HEK293 (cell line): ENCODE measurements around the gene ERI3.

ENCODE experiments used
- CTCF ChIA-PET: fragments of 350-600 bp; formaldehyde crosslinking; extraction: SDS; loops from one replicate; lab custom pipeline; 2021; ENCODE audit warnings: antibody characterized with exemption; lab: Yijun Ruan, JAX
- POLR2A ChIA-PET: fragments of 300-600 bp; formaldehyde crosslinking; extraction: SDS; loops from one replicate; lab custom pipeline; 2020; ENCODE audit warnings: antibody characterized with exemption, inconsistent platforms; lab: Yijun Ruan, JAX
- H3K27ac ChIP-seq: fragments of 200-500 bp; sonication (Bioruptor generic); 2 replicates; pipeline ENCODE4 v1.5.1; 2014; ENCODE audit warnings: low read depth, low read length, control low read depth, inconsistent platforms; ENCODE audit errors: extremely low read depth
- H3K36me3 ChIP-seq, 2 experiments: fragments of 200-500 bp in 1 of 2; sonication (Bioruptor generic) in 1 of 2; 1 replicate in 1 of 2; 2 replicates in 1 of 2; pipeline ENCODE4 v1.5.1; 2014 to 2017; ENCODE audit warnings: inconsistent platforms in 2 of 2, low read length in 2 of 2; ENCODE audit not compliant: control insufficient read depth in 2 of 2, insufficient read depth in 1 of 2
- H3K4me1 ChIP-seq: fragments of 200-500 bp; sonication (Bioruptor generic); 2 replicates; pipeline ENCODE4 v1.5.1; 2014; ENCODE audit warnings: mild to moderate bottlenecking, low read length, inconsistent platforms; ENCODE audit not compliant: control insufficient read depth, insufficient read depth
- H3K4me3 ChIP-seq: 2 replicates; pipeline ENCODE4 v1.5.1; 2011; ENCODE audit warnings: low read depth, mild to moderate bottlenecking, control low read depth, low read length, moderate library complexity
- H3K9me3 ChIP-seq: fragments of 200-500 bp; sonication (Bioruptor generic); 2 replicates; pipeline ENCODE4 v1.5.1; 2014; ENCODE audit warnings: low read depth, low read length, inconsistent platforms; ENCODE audit not compliant: control insufficient read depth, insufficient read depth
- FEZF1 ChIP-seq: fragments of 450-650 bp; formaldehyde crosslinking; IDR thresholded peaks from 2 replicates; pipeline ENCODE4 v1.5.1; 2016; ENCODE audit warnings: missing biosample characterization, missing genetic modification characterization
- KLF8 ChIP-seq: fragments of 450-650 bp; formaldehyde crosslinking; IDR thresholded peaks from 2 replicates; pipeline ENCODE4 v1.5.1; 2016; ENCODE audit warnings: missing biosample characterization, missing genetic modification characterization
- ZNF146 ChIP-seq: fragments of 450-650 bp; formaldehyde crosslinking; IDR thresholded peaks from 2 replicates; pipeline ENCODE4 v1.5.1; 2016; ENCODE audit warnings: missing biosample characterization, missing genetic modification characterization
- ZNF175 ChIP-seq: fragments of 450-650 bp; formaldehyde crosslinking; IDR thresholded peaks from 2 replicates; pipeline ENCODE4 v1.5.1; 2016; ENCODE audit warnings: missing biosample characterization, missing genetic modification characterization
- ZNF19 ChIP-seq: fragments of 450-650 bp; formaldehyde crosslinking; IDR thresholded peaks from 2 replicates; pipeline ENCODE4; 2016; ENCODE audit warnings: missing biosample characterization, missing genetic modification characterization, low read depth
- ZNF221 ChIP-seq: fragments of 450-650 bp; formaldehyde crosslinking; IDR thresholded peaks from 2 replicates; pipeline ENCODE4 v1.5.1; 2017; ENCODE audit warnings: missing biosample characterization, missing genetic modification characterization, borderline replicate concordance
- ZNF37A ChIP-seq: fragments of 450-650 bp; IDR thresholded peaks from 2 replicates; pipeline ENCODE4 v1.5.1; 2018; ENCODE audit warnings: missing biosample characterization, missing genetic modification characterization
- ZNF510 ChIP-seq: fragments of 450-650 bp; formaldehyde crosslinking; IDR thresholded peaks from 2 replicates; pipeline ENCODE4 v1.5.1; 2018; ENCODE audit warnings: mild to moderate bottlenecking, missing genetic modification characterization, missing biosample characterization; ENCODE audit not compliant: insufficient replicate concordance
- ZNF549 ChIP-seq: fragments of 450-650 bp; IDR thresholded peaks from 2 replicates; pipeline ENCODE4 v1.5.1; 2018; ENCODE audit warnings: missing biosample characterization, missing genetic modification characterization, mild to moderate bottlenecking, inconsistent platforms, moderate library complexity
- ZNF555 ChIP-seq: fragments of 450-650 bp; formaldehyde crosslinking; conservative IDR thresholded peaks from 2 replicates; pipeline ENCODE4 v1.5.1; 2017; ENCODE audit warnings: missing biosample characterization, mild to moderate bottlenecking, missing genetic modification characterization, inconsistent platforms
- ZNF626 ChIP-seq: fragments of 450-650 bp; sonication (Bioruptor Pico); formaldehyde crosslinking; IDR thresholded peaks from 2 replicates; pipeline ENCODE4 v1.5.1; 2018; ENCODE audit warnings: missing biosample characterization, missing genetic modification characterization, inconsistent platforms
- ZNF792 ChIP-seq: fragments of 450-650 bp; formaldehyde crosslinking; IDR thresholded peaks from 2 replicates; pipeline ENCODE4 v1.5.1; 2016; ENCODE audit warnings: missing biosample characterization, missing genetic modification characterization
- TF ChIP-seq, protein P1 (sequence below): fragments of 450-650 bp; formaldehyde crosslinking; IDR thresholded peaks from 2 replicates; pipeline ENCODE4 v1.5.1; 2016; ENCODE audit warnings: missing biosample characterization, missing genetic modification characterization
- TF ChIP-seq, protein P2 (sequence below): fragments of 450-650 bp; formaldehyde crosslinking; IDR thresholded peaks from 2 replicates; pipeline ENCODE4 v1.5.1; 2016; ENCODE audit warnings: missing biosample characterization, missing genetic modification characterization
- TF ChIP-seq, protein P3 (sequence below): fragments of 450-650 bp; formaldehyde crosslinking; IDR thresholded peaks from 2 replicates; pipeline ENCODE4 v1.5.1; 2016; ENCODE audit warnings: missing biosample characterization, missing genetic modification characterization
- TF ChIP-seq, protein P4 (sequence below): fragments of 450-650 bp; formaldehyde crosslinking; IDR thresholded peaks from 2 replicates; pipeline ENCODE4 v1.5.1; 2017; ENCODE audit warnings: missing biosample characterization, missing genetic modification characterization
- TF ChIP-seq, protein P5 (sequence below): fragments of 450-650 bp; formaldehyde crosslinking; IDR thresholded peaks from 2 replicates; pipeline ENCODE4 v1.5.1; 2016; ENCODE audit warnings: missing biosample characterization, missing genetic modification characterization
- TF ChIP-seq, protein P6 (sequence below): fragments of 450-650 bp; formaldehyde crosslinking; IDR thresholded peaks from 2 replicates; pipeline ENCODE4 v1.5.1; 2016; ENCODE audit warnings: missing biosample characterization, missing genetic modification characterization

ERI3 gene

DNA sequence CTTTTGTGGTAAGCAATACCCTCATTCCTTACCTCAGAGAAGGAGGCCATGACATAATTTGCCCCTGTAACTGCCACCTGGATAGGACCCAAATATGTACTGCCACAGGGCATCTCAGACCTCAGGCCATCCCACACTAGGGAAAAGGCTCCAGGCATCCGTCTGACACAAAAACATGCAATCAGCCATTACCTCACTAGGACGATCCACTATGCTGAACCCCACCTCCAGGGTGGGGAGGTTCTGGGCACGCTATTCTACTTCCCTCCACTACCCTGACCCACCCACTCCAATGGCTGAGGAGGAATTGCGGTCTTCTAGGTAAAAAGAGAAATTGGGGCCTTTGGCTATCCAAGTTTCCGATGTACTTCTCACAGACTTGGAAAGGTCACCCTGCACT, 53.6 kb downstream of the ERI3 start (continued):
- TF ChIP-seq KLF8 (tag by site-specific recombination) (no peak), ZNF555 (tag by site-specific recombination) (no peak)
- TF ChIP-seq, protein P1, sequence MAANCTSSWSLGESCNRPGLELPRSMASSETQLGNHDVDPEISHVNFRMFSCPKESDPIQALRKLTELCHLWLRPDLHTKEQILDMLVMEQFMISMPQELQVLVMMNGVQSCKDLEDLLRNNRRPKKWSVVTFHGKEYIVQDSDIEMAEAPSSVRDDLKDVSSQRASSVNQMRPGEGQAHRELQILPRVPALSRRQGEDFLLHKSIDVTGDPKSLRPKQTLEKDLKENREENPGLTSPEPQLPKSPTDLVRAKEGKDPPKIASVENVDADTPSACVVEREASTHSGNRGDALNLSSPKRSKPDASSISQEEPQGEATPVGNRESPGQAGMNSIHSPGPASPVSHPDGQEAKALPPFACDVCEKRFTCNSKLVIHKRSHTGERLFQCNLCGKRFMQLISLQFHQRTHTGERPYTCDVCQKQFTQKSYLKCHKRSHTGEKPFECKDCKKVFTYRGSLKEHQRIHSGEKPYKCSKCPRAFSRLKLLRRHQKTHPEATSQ (tag by site-specific recombination), result no peak

DNA sequence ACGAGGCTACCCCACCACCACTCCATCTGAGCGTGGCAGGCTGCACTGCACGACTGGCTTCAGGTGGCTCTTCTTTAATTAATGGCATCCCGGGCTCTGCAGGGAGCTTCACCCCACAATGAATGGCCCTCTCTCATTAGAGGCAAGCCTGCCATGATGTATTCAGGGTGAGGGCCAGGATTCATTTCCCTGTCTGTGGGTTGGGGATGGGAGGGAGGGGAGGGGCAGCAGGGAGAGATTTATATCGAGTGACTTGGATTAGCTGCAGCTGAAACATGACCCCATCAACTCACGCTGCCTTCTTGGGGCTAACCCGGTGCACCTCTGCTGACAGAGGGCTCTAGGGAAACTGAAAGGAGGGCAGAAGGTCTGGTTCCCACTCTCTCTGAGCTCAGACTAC, 54.2 kb downstream of the ERI3 start:
- no peaks in the 10 kb centered on the region for H3K9me3 ChIP-seq
- TF ChIP-seq ZNF221 (tag by site-specific recombination), result no peak
- TF ChIP-seq ZNF549 (tag by site-specific recombination), result no peak
- TF ChIP-seq ZNF510, result no peak
- TF ChIP-seq, protein P2, sequence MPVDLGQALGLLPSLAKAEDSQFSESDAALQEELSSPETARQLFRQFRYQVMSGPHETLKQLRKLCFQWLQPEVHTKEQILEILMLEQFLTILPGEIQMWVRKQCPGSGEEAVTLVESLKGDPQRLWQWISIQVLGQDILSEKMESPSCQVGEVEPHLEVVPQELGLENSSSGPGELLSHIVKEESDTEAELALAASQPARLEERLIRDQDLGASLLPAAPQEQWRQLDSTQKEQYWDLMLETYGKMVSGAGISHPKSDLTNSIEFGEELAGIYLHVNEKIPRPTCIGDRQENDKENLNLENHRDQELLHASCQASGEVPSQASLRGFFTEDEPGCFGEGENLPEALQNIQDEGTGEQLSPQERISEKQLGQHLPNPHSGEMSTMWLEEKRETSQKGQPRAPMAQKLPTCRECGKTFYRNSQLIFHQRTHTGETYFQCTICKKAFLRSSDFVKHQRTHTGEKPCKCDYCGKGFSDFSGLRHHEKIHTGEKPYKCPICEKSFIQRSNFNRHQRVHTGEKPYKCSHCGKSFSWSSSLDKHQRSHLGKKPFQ (tag by site-specific recombination), result no peak
- no peak for TF ChIP-seq ZNF792 (tag by site-specific recombination)
- TF ChIP-seq, protein P3, sequence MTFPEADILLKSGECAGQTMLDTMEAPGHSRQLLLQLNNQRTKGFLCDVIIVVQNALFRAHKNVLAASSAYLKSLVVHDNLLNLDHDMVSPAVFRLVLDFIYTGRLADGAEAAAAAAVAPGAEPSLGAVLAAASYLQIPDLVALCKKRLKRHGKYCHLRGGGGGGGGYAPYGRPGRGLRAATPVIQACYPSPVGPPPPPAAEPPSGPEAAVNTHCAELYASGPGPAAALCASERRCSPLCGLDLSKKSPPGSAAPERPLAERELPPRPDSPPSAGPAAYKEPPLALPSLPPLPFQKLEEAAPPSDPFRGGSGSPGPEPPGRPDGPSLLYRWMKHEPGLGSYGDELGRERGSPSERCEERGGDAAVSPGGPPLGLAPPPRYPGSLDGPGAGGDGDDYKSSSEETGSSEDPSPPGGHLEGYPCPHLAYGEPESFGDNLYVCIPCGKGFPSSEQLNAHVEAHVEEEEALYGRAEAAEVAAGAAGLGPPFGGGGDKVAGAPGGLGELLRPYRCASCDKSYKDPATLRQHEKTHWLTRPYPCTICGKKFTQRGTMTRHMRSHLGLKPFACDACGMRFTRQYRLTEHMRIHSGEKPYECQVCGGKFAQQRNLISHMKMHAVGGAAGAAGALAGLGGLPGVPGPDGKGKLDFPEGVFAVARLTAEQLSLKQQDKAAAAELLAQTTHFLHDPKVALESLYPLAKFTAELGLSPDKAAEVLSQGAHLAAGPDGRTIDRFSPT (tag by site-specific recombination), result no peak
- no peak overlapping the region for H3K27ac ChIP-seq
- H3K36me3 ChIP-seq, result peaks cover 4 to 95% of the 10 kb centered on the region in 2 experiments; a peak in 2 of 3 replicates
- H3K4me1 ChIP-seq, result no peaks in the 10 kb centered on the region
- ChIA-PET POLR2A (no interaction called here), CTCF (interaction anchor here (4.8 kb wide), 1 partner anchor 18 kb away, joined by 19 read pairs; no protein-coding TSS in a partner anchor)
- H3K4me3 ChIP-seq, result no peak overlapping the region

DNA sequence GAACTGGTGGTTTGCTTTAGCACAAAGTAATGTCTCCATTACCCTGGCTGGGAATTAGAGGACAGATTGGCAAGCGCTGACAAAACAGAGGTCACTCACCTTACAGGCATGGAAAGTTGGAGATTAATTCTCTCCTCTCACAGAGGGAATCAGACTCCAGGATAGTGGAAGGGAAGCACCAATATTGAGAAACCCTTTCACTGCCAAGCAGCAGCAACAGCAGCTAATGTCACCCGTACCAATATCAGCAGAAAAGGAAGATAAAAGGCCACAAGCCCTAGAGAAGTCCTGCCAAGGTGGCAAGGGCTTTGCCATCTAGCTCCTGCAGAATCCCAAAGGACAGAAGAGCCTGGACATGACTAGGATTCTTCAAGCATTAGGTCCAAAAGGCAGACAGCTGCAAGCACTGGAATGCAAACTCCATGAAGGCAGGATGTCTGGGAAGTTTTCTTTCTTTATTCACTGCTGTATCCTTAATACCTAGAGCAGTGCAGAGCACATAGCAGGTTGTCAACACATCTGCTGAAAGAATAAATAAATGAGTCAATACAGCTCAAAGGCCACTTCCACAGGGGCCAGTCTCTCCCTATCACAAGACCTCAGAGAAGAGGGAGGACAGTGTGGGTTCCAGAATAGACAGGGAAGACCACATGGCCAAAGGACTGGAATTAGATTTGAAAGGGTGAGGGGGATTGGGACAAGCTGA, 57.2 kb downstream of the ERI3 start:
- ChIA-PET POLR2A (no interaction called here), CTCF (interaction anchor here (0.7 to 4.8 kb wide), 3 partner anchors 18 to 206 kb away, joined by 4 to 19 read pairs (median 6); no protein-coding TSS in a partner anchor)
- H3K4me1 ChIP-seq, result no peaks in the 10 kb centered on the region
- no peaks in the 10 kb centered on the region for H3K9me3 ChIP-seq
- no peak overlapping the region for H3K27ac ChIP-seq
- H3K4me3 ChIP-seq, result no peak overlapping the region
- H3K36me3 ChIP-seq, result peaks cover 4 to 95% of the 10 kb centered on the region in 2 experiments; a peak in 2 of 3 replicates
- TF ChIP-seq, protein P4, sequence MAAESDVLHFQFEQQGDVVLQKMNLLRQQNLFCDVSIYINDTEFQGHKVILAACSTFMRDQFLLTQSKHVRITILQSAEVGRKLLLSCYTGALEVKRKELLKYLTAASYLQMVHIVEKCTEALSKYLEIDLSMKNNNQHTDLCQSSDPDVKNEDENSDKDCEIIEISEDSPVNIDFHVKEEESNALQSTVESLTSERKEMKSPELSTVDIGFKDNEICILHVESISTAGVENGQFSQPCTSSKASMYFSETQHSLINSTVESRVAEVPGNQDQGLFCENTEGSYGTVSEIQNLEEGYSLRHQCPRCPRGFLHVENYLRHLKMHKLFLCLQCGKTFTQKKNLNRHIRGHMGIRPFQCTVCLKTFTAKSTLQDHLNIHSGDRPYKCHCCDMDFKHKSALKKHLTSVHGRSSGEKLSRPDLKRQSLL, result no peak
- TF ChIP-seq FEZF1 (tag by site-specific recombination) (no peak), ZNF146 (tag by site-specific recombination) (no peak), ZNF626 (tag by site-specific recombination) (no peak), ZNF37A (tag by site-specific recombination) (no peak), ZNF175 (tag by site-specific recombination) (no peak), ZNF19 (no peak)
- TF ChIP-seq, protein P5, sequence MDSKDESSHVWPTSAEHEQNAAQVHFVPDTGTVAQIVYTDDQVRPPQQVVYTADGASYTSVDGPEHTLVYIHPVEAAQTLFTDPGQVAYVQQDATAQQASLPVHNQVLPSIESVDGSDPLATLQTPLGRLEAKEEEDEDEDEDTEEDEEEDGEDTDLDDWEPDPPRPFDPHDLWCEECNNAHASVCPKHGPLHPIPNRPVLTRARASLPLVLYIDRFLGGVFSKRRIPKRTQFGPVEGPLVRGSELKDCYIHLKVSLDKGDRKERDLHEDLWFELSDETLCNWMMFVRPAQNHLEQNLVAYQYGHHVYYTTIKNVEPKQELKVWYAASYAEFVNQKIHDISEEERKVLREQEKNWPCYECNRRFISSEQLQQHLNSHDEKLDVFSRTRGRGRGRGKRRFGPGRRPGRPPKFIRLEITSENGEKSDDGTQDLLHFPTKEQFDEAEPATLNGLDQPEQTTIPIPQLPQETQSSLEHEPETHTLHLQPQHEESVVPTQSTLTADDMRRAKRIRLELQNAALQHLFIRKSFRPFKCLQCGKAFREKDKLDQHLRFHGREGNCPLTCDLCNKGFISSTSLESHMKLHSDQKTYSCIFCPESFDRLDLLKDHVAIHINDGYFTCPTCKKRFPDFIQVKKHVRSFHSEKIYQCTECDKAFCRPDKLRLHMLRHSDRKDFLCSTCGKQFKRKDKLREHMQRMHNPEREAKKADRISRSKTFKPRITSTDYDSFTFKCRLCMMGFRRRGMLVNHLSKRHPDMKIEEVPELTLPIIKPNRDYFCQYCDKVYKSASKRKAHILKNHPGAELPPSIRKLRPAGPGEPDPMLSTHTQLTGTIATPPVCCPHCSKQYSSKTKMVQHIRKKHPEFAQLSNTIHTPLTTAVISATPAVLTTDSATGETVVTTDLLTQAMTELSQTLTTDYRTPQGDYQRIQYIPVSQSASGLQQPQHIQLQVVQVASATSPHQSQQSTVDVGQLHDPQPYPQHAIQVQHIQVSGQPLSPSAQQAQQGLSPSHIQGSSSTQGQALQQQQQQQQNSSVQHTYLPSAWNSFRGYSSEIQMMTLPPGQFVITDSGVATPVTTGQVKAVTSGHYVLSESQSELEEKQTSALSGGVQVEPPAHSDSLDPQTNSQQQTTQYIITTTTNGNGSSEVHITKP, result no peak
- TF ChIP-seq, protein P6, sequence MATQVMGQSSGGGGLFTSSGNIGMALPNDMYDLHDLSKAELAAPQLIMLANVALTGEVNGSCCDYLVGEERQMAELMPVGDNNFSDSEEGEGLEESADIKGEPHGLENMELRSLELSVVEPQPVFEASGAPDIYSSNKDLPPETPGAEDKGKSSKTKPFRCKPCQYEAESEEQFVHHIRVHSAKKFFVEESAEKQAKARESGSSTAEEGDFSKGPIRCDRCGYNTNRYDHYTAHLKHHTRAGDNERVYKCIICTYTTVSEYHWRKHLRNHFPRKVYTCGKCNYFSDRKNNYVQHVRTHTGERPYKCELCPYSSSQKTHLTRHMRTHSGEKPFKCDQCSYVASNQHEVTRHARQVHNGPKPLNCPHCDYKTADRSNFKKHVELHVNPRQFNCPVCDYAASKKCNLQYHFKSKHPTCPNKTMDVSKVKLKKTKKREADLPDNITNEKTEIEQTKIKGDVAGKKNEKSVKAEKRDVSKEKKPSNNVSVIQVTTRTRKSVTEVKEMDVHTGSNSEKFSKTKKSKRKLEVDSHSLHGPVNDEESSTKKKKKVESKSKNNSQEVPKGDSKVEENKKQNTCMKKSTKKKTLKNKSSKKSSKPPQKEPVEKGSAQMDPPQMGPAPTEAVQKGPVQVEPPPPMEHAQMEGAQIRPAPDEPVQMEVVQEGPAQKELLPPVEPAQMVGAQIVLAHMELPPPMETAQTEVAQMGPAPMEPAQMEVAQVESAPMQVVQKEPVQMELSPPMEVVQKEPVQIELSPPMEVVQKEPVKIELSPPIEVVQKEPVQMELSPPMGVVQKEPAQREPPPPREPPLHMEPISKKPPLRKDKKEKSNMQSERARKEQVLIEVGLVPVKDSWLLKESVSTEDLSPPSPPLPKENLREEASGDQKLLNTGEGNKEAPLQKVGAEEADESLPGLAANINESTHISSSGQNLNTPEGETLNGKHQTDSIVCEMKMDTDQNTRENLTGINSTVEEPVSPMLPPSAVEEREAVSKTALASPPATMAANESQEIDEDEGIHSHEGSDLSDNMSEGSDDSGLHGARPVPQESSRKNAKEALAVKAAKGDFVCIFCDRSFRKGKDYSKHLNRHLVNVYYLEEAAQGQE, result no peak
